NCI-H1048 (cell line): ENCODE data around the gene C16orf86.
A peak's percentile ranks its signal among the peaks of the same experiment; 100 is the strongest.

Experiments
- DNase-seq: peaks from one replicate; lab custom pipeline; 2025; lab: John Stamatoyannopoulos, UW

The C16orf86 gene

GRCh38 chr16:67653789-67654402, 12.7 kb upstream of the C16orf86 start:
- DNase-seq: no peak

GRCh38 chr16:67654403-67654911, 12.2 kb upstream of the C16orf86 start:
- no peak for DNase-seq

- no peak for DNase-seq
Measured at GRCh38 chr16:67655363-67655762, 11.3 kb upstream of the C16orf86 start.

- DNase-seq: no peak
Measured at GRCh38 chr16:67656344-67657016, 10.1 kb upstream of the C16orf86 start.

- no peak for DNase-seq
Measured at GRCh38 chr16:67657017-67657608, 9.5 kb upstream of the C16orf86 start.

GRCh38 chr16:67657751-67658518, 8.7 kb upstream of the C16orf86 start:
- DNase-seq: no peak

- no peak for DNase-seq
Measured at GRCh38 chr16:67658849-67659674, 7.6 kb upstream of the C16orf86 start.

- DNase-seq: peak; percentile 45
Measured at GRCh38 chr16:67659675-67660563, 6.7 kb upstream of the C16orf86 start, which contains the start of gene ACD. ACD (minus strand) TSS chr16:67660260; CDS start chr16:67660220, 40 bp downstream.

GRCh38 chr16:67660564-67661028, 6.0 kb upstream of the C16orf86 start, which contains the start of gene PARD6A:
PARD6A (plus strand) TSS chr16:67660960; CDS start chr16:67661039, 79 bp downstream.
- peak; percentile 89 for DNase-seq

- no peak for DNase-seq
Measured at GRCh38 chr16:67661101-67661761, 5.4 kb upstream of the C16orf86 start.

- DNase-seq: no peak
Measured at GRCh38 chr16:67661886-67662652, 4.5 kb upstream of the C16orf86 start.

- no peak for DNase-seq
Measured at GRCh38 chr16:67662653-67663010, 4.0 kb upstream of the C16orf86 start.

- no peak for DNase-seq
Measured at GRCh38 chr16:67663151-67663876, 3.3 kb upstream of the C16orf86 start.

- no peak for DNase-seq
Measured at GRCh38 chr16:67663877-67664222, 2.8 kb upstream of the C16orf86 start.

- DNase-seq: no peak
Measured at GRCh38 chr16:67664258-67664657, 2.4 kb upstream of the C16orf86 start.

GRCh38 chr16:67664871-67665270, 1.7 kb upstream of the C16orf86 start:
- DNase-seq: no peak

GRCh38 chr16:67665598-67665997, 1.0 kb upstream of the C16orf86 start:
- DNase-seq: no peak

GRCh38 chr16:67666032-67666551, 522 bp upstream of the C16orf86 start:
- DNase-seq: no peak
